Erythroblast (primary cell): Measurements from ENCODE around the gene NTN5.

Source experiments
- GATA1 ChIP-seq: IDR thresholded peaks from 2 replicates; pipeline ENCODE4 v1.6.1; 2011; ENCODE audit warnings: low read depth, mild to moderate bottlenecking, control low read depth, low read length, moderate library complexity
- POLR2A ChIP-seq: IDR thresholded peaks from 2 replicates; pipeline ENCODE4 v1.6.1; 2011; ENCODE audit warnings: mild to moderate bottlenecking, low read length

DNA sequence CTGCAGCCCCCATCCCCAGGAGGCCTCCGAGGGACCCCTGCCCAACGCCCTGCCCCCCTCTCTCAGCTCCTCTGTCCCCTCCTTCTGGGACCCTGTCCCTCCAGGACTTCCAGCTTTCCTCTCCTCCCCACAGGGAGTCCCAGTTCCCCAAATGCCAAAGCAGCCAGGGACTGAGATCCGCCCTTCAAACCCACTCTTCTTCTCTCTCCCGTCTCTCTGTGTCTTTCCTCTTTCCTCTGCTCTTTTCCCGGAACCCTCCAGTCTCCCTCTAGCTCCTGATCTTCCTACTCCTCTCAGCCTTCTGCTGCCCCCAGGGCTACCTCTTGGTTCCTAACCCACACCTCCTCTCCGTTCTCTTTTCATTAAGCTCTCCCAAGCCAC, 27.2 kb downstream of the NTN5 start:
- TF ChIP-seq POLR2A (no peak), GATA1 (no peak)
